T47D (cell line): ENCODE data around the gene UXS1.

ENCODE experiments used
- DNase-seq, 2 experiments: peaks; one replicate each; pipeline versions ENCODE4 v3.0.0 to v3.0.0-alpha.2; 2011 to 2012; ENCODE audit warnings: low read depth in 1 of 2, low spot score in 1 of 2
- JUND ChIP-seq: IDR thresholded peaks from 2 replicates; pipeline ENCODE4 v1.6.1; 2012; ENCODE audit warnings: low read depth
- in situ Hi-C: cut with HindIII; loops from 2 replicates; pipeline ENCODE4 v1.10.0; 2016; ENCODE audit warnings: low sequenced_read_pairs, low pct_unique_long_range_greater_than_20kb

UXS1 gene

GRCh38 chr2:106184394-106184793 is 9.7 kb downstream of the UXS1 start:
- no peak for DNase-seq
- in situ Hi-C loops = no loop called here
- no peak for TF ChIP-seq JUND

- no peak for DNase-seq
- no peak for TF ChIP-seq JUND
- in situ Hi-C loops = no loop called here
Measured at GRCh38 chr2:106183101-106183696, 10.9 kb downstream of the UXS1 start.

- in situ Hi-C loops = no loop called here
- TF ChIP-seq JUND = no peak
- no peak for DNase-seq
Measured at GRCh38 chr2:106181064-106181463, 13.0 kb downstream of the UXS1 start.

DNA sequence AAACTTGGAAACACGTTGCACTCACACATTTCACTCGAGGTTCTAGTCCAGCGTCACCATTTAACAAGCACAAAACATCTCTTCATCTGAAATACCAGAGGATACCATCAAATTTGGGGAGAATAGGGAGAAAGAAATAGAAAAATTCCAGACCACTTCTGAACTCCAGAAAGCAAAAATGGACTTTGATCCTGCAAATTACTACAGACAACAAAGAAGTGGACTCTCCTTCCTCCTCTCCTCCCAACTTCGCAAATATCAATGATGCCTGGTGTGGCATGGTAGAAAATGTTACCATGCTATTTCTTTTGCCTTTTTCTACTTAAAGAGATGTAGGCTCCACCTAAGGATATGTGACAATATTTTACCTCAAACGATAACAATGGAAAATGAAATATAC is 13.5 kb downstream of the UXS1 start:
- in situ Hi-C loops = no loop called here
- TF ChIP-seq JUND = no peak
- DNase-seq = no peak

- TF ChIP-seq JUND = no peak
- DNase-seq = no peak
- in situ Hi-C loops = no loop called here
Measured at GRCh38 chr2:106178716-106179115, 15.4 kb downstream of the UXS1 start.

- no peak for TF ChIP-seq JUND
- in situ Hi-C loops = no loop called here
- no peak for DNase-seq
Measured at GRCh38 chr2:106177581-106177980, 16.5 kb downstream of the UXS1 start.

- no peak for DNase-seq
- in situ Hi-C loops = no loop called here
- no peak for TF ChIP-seq JUND
Measured at GRCh38 chr2:106176446-106177099, 17.5 kb downstream of the UXS1 start.

- DNase-seq = peak in 1 of 2 experiments; percentile 32
- in situ Hi-C loops = no loop called here
- TF ChIP-seq JUND = no peak
Measured at GRCh38 chr2:106175086-106175850, 18.8 kb downstream of the UXS1 start.

DNA sequence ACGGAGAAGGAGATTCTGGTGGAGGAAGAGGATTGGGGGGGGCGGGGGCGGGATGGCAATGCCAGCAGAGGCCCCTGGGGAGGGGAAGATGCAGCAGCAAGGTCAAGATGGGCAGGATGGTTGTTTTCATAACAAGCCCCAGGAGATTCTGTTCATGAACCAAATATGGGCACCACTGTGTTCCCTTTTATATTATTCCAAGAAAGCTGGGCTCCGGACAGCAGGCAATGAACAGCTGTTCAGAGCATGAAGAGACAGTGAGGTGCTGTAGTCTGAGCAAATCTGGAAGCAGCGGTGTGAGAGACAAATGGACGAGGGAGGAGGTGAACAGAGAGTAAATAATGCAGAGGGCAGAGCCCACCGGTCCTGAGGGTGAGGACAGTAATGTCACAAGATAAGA is 20.0 kb downstream of the UXS1 start:
- no peak for TF ChIP-seq JUND
- in situ Hi-C loops = no loop called here
- no peak for DNase-seq

DNA sequence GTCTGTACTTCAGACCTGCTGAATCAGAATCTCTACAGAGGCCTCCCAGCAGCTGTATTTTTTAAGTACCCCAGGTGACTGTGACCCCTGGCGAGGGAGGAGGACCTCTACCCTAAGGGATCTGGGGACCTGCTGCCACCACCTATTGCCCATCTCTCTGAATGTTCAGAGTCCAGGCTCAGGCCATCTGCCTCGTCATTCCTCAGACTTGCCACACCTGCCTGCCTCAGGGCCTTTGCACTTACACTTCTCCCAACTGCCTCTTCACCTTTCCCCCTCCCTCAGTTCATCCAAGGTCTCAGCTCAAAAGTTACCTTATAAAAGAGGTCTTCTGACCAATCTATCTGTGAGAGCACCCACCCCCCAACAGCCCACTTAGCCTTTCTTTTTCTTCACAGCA is 21.5 kb downstream of the UXS1 start:
- no peak for TF ChIP-seq JUND
- in situ Hi-C loops = no loop called here
- no peak for DNase-seq

- no peak for DNase-seq
- in situ Hi-C loops = no loop called here
- TF ChIP-seq JUND = no peak
Measured at GRCh38 chr2:106168657-106169056, 25.4 kb downstream of the UXS1 start.

GRCh38 chr2:106167067-106167466 is 27.0 kb downstream of the UXS1 start:
- TF ChIP-seq JUND = no peak
- no peak for DNase-seq
- in situ Hi-C loops = no loop called here

DNA sequence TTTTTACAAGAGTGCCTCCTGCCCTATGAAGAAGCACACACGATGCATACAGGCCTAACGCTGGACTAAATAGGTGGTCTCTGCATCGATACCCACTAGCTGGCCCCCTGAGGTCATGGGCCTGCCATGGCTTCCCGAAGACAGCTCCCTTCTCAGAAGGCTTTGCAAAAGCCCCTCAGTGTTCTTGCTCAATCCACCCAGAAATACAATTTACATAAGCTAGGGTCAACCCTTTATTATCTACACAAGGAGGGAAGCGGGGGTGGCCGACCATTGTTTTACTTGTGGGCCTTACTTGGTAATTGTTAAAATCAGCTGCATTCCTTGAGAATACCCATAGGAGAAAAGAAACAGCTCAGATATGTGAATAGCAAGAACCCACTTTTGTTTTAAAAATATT is 28.5 kb downstream of the UXS1 start:
- no peak for TF ChIP-seq JUND
- DNase-seq = no peak
- in situ Hi-C loops = no loop called here
